ENCODE measurements around the gene CST7.

The CST7 gene

DNA sequence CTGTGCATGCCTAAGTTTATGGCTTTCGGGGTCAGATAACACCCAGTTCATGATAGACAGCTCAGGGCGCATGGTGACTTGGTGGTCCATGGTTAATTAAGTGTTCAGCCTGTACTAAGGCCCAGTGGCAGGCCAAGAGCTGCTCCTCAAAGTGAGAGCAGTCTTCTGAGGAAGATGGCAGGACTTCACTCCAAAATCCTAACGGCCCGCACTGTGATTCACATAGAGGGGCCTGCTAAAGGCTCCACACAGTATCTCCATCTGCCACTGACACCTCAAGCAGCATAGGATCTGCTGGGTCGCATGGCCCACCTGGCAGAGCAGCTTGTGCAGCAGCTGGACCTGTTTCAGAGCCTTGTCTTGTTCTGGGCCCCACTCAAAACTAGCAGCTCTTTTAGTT, 10.6 kb upstream of the CST7 start:
- no peaks in the 10 kb centered on the region for H3K79me2 ChIP-seq (ENCODE audit: low read length)
- no peaks in the 10 kb centered on the region for H4K20me1 ChIP-seq (ENCODE audit: insufficient read depth, low read length)
- no peaks in the 10 kb centered on the region for H3F3A ChIP-seq (ENCODE audit: insufficient read depth, low read length)
- H2AFZ ChIP-seq (ENCODE audit: low read length), result no peak overlapping the region
- no peak for DNase-seq
- no peaks in the 10 kb centered on the region for H3K9me2 ChIP-seq (replicated peaks; ENCODE audit: insufficient read depth, low read length)
- H3K27ac ChIP-seq (ENCODE audit: low read length), result no peak overlapping the region
- no peaks in the 10 kb centered on the region for H3K9me3 ChIP-seq (replicated peaks; ENCODE audit: insufficient read depth, low read length)
- H3K36me3 ChIP-seq (replicated peaks; ENCODE audit: insufficient read depth, low read length), result no peaks in the 10 kb centered on the region
- no peak overlapping the region for H3K4me2 ChIP-seq (ENCODE audit: low read depth, low read length)
- H3K4me3 ChIP-seq (ENCODE audit: low read length), result no peak overlapping the region
- no peak overlapping the region for H3K9ac ChIP-seq (ENCODE audit: low read length)
- TF ChIP-seq EZH2phosphoT487 (IDR thresholded peaks at IDR 0.05; ENCODE audit: low read length), result no peak
- no peak for TF ChIP-seq EZH2 (optimal IDR thresholded peaks at IDR 0.05; ENCODE audit: low read depth, low read length)
- no peaks in the 10 kb centered on the region for H3K27me3 ChIP-seq (replicated peaks; ENCODE audit: insufficient read depth, low read length)
- peaks cover 10% of the 10 kb centered on the region for H3K4me1 ChIP-seq (ENCODE audit: low read length)

DNA sequence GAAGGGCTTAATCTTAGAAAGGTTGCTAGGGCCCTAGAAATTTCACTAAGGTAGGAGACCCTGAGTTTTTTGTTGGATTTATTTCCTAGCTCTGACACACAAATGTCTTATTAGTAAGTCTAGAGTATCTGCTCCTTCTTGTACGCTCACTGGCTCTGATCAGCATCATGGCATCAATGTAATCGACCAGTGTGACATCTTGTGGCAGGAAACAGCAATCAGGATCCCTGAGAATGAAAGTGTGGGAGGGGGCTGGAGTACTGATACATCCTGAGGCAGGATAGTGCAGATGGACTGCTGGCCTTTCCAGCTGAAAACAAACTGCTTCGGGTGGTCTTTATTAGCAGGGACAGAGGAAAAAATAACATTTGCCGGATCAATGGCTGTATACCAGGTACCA, 10.0 kb upstream of the CST7 start:
- no peaks in the 10 kb centered on the region for H3K36me3 ChIP-seq (replicated peaks; ENCODE audit: insufficient read depth, low read length)
- H3K79me2 ChIP-seq (ENCODE audit: low read length), result no peaks in the 10 kb centered on the region
- no peak overlapping the region for H3K4me3 ChIP-seq (ENCODE audit: low read length)
- H3K9me2 ChIP-seq (replicated peaks; ENCODE audit: insufficient read depth, low read length), result no peaks in the 10 kb centered on the region
- no peak overlapping the region for H3K4me2 ChIP-seq (ENCODE audit: low read depth, low read length)
- no peaks in the 10 kb centered on the region for H3F3A ChIP-seq (ENCODE audit: insufficient read depth, low read length)
- TF ChIP-seq EZH2phosphoT487 (IDR thresholded peaks at IDR 0.05; ENCODE audit: low read length), result no peak
- TF ChIP-seq EZH2 (optimal IDR thresholded peaks at IDR 0.05; ENCODE audit: low read depth, low read length), result no peak
- TF ChIP-seq CTCF (IDR thresholded peaks at IDR 0.05; ENCODE audit: low read length), result no peak
- no peak for DNase-seq
- no peak overlapping the region for H3K27ac ChIP-seq (ENCODE audit: low read length)
- no peak overlapping the region for H3K9ac ChIP-seq (ENCODE audit: low read length)
- H3K27me3 ChIP-seq (replicated peaks; ENCODE audit: insufficient read depth, low read length), result no peaks in the 10 kb centered on the region
- no peaks in the 10 kb centered on the region for H4K20me1 ChIP-seq (ENCODE audit: insufficient read depth, low read length)
- no peaks in the 10 kb centered on the region for H3K9me3 ChIP-seq (replicated peaks; ENCODE audit: insufficient read depth, low read length)
- H3K4me1 ChIP-seq (ENCODE audit: low read length), result peaks cover 5% of the 10 kb centered on the region
- no peak overlapping the region for H2AFZ ChIP-seq (ENCODE audit: low read length)

GRCh38 chr20:24942679-24943078, 6.4 kb upstream of the CST7 start:
- Histone ChIP-seq H3K36me3 (replicated peaks; ENCODE audit: insufficient read depth, low read length) (no peaks in the 10 kb centered on the region), H3K9me2 (replicated peaks; ENCODE audit: insufficient read depth, low read length) (no peaks in the 10 kb centered on the region), H2AFZ (ENCODE audit: low read length) (no peak overlapping the region), H3K9me3 (replicated peaks; ENCODE audit: insufficient read depth, low read length) (no peaks in the 10 kb centered on the region), H3K27ac (ENCODE audit: low read length) (no peak overlapping the region), H3K4me2 (ENCODE audit: low read depth, low read length) (no peak overlapping the region), H3K9ac (ENCODE audit: low read length) (no peak overlapping the region), H3K27me3 (replicated peaks; ENCODE audit: insufficient read depth, low read length) (no peaks in the 10 kb centered on the region), H3K79me2 (ENCODE audit: low read length) (no peaks in the 10 kb centered on the region), H4K20me1 (ENCODE audit: insufficient read depth, low read length) (no peaks in the 10 kb centered on the region), H3F3A (ENCODE audit: insufficient read depth, low read length) (no peaks in the 10 kb centered on the region), H3K4me3 (ENCODE audit: low read length) (no peak overlapping the region), H3K4me1 (ENCODE audit: low read length) (no peaks in the 10 kb centered on the region)
- TF ChIP-seq EZH2 (optimal IDR thresholded peaks at IDR 0.05; ENCODE audit: low read depth, low read length) (no peak), CTCF (IDR thresholded peaks at IDR 0.05; ENCODE audit: low read length) (no peak), EZH2phosphoT487 (IDR thresholded peaks at IDR 0.05; ENCODE audit: low read length) (no peak)
- DNase-seq, result no peak

DNA sequence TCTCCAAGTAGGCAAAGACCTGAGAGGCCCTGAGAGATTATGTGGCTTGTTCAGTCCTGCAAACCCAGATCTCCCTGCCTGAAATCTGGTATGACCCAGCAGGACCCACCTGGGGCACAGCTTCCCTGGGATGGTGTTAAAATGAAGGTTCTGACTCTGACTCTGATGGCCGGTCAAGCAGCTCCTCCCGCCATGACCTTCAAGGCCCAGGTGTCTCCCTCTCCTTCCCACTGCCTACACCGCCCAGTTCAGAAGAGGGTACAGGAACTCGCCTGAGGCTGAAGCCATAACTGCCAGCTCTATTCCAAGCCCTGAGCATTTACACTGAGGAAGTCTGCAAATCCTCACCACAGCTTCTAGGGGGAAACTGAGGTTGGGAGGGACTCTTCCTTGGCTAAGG, 5.9 kb upstream of the CST7 start:
- no peaks in the 10 kb centered on the region for H3K9me2 ChIP-seq (replicated peaks; ENCODE audit: insufficient read depth, low read length)
- no peak overlapping the region for H3K27ac ChIP-seq (ENCODE audit: low read length)
- H4K20me1 ChIP-seq (ENCODE audit: insufficient read depth, low read length), result no peaks in the 10 kb centered on the region

More for the DNA sequence above, 5.9 kb upstream of the CST7 start:
- no peak overlapping the region for H3K9ac ChIP-seq (ENCODE audit: low read length)
- H3K36me3 ChIP-seq (replicated peaks; ENCODE audit: insufficient read depth, low read length), result no peaks in the 10 kb centered on the region
- no peak overlapping the region for H2AFZ ChIP-seq (ENCODE audit: low read length)
- no peaks in the 10 kb centered on the region for H3F3A ChIP-seq (ENCODE audit: insufficient read depth, low read length)
- H3K4me1 ChIP-seq (ENCODE audit: low read length), result no peaks in the 10 kb centered on the region
- no peak for TF ChIP-seq EZH2 (optimal IDR thresholded peaks at IDR 0.05; ENCODE audit: low read depth, low read length)
- no peak overlapping the region for H3K4me2 ChIP-seq (ENCODE audit: low read depth, low read length)
- H3K79me2 ChIP-seq (ENCODE audit: low read length), result no peaks in the 10 kb centered on the region
- no peaks in the 10 kb centered on the region for H3K9me3 ChIP-seq (replicated peaks; ENCODE audit: insufficient read depth, low read length)
- H3K4me3 ChIP-seq (ENCODE audit: low read length), result no peak overlapping the region
- no peaks in the 10 kb centered on the region for H3K27me3 ChIP-seq (replicated peaks; ENCODE audit: insufficient read depth, low read length)
- DNase-seq, result no peak
